A673 (cell line): Measurements from ENCODE around the gene C5orf52. TPM values are rescaled to one million over a fixed set of nuclear protein-coding genes. Genes with fewer than 3 reads are reported as not detected.

Experiments used
- BruUV-seq: library from RNA; stranded (reverse); fragments of 400-500 nt; replicated peaks from 2 replicates; lab custom pipeline; 2021; lab: Mats Ljungman, UMichigan
- CTCF ChIA-PET: fragments of 300-600 bp; sonication (Branson Sonifier 250); formaldehyde crosslinking; loops from one replicate; lab custom pipeline; 2022; ENCODE audit warnings: antibody characterized with exemption; lab: Charles Lee
- POLR2A ChIA-PET: fragments of 300-600 bp; sonication (Branson Sonifier 250); formaldehyde crosslinking; loops from one replicate; lab custom pipeline; 2022; ENCODE audit warnings: antibody characterized with exemption; ENCODE audit not compliant: low non-redundant PET; lab: Charles Lee
- DNase-seq: peaks from one replicate; pipeline ENCODE4 v3.0.0-alpha.2; 2015; ENCODE audit warnings: low spot score
- H3K27ac ChIP-seq: fragments of 200-600 bp; sonication (generic); 2 replicates; pipeline ENCODE4 v1.5.1; 2016; ENCODE audit warnings: mixed run types, low read depth, mild to moderate bottlenecking, mixed read lengths, antibody characterized with exemption, low read length; ENCODE audit not compliant: poor library complexity, severe bottlenecking
- H3K27me3 ChIP-seq: fragments of 200-600 bp; sonication (generic); replicated peaks from 2 replicates; pipeline ENCODE4 v1.6.1; 2017; ENCODE audit warnings: mixed run types, low read depth, mild to moderate bottlenecking, mixed read lengths, antibody characterized with exemption, low read length; ENCODE audit not compliant: insufficient read depth, poor library complexity
- H3K36me3 ChIP-seq: fragments of 200-600 bp; sonication (generic); 2 replicates; pipeline ENCODE4 v1.6.1; 2016; ENCODE audit warnings: mixed run types, mild to moderate bottlenecking, mixed read lengths, antibody characterized with exemption, low read length; ENCODE audit not compliant: insufficient read depth, poor library complexity, severe bottlenecking
- H3K4me1 ChIP-seq: fragments of 200-600 bp; sonication (generic); 2 replicates; pipeline ENCODE4 v1.6.1; 2017; ENCODE audit warnings: mixed run types, mild to moderate bottlenecking, mixed read lengths, antibody characterized with exemption, low read length; ENCODE audit not compliant: insufficient read depth, poor library complexity, severe bottlenecking
- H3K4me3 ChIP-seq: fragments of 200-600 bp; sonication (generic); 2 replicates; pipeline ENCODE4 v1.5.1; 2016; ENCODE audit warnings: low read depth, mixed run types, mild to moderate bottlenecking, mixed read lengths, low read length; ENCODE audit not compliant: poor library complexity, severe bottlenecking
- H3K9me3 ChIP-seq: fragments of 200-600 bp; sonication (generic); 2 replicates; pipeline ENCODE4 v1.6.1; 2016; ENCODE audit warnings: mixed run types, low read depth, mild to moderate bottlenecking, mixed read lengths, antibody characterized with exemption, low read length; ENCODE audit not compliant: poor library complexity, severe bottlenecking
- EZH2 ChIP-seq: fragments of 200-600 bp; sonication (generic); IDR thresholded peaks from 2 replicates; pipeline ENCODE4 v1.6.1; 2017; ENCODE audit warnings: borderline replicate concordance, low read depth, mild to moderate bottlenecking, mixed read lengths, antibody characterized with exemption, low read length; ENCODE audit not compliant: poor library complexity, severe bottlenecking
- intact Hi-C: fragments of 100-400 bp; cut with micrococcal nuclease; formaldehyde crosslinking; loops from one replicate; pipeline ENCODE4 v1.10.0; 2022; ENCODE audit not compliant: unreplicated experiment
- total RNA-seq: library from RNA; stranded (reverse); gene quantifications from 2 replicates; pipeline ENCODE4 v1.2.3, GENCODE V29; 2021
- TF ChIP-seq, protein P1 (sequence below): fragments of 300-800, 200-600 bp; sonication (generic); conservative IDR thresholded peaks from 2 replicates; pipeline ENCODE4 v1.5.1; 2017; ENCODE audit warnings: low read depth, mild to moderate bottlenecking, antibody characterized with exemption, low read length, moderate library complexity, mixed read lengths

The C5orf52 gene
- total RNA-seq, 1 experiment from 2014 or later: not detected

DNA sequence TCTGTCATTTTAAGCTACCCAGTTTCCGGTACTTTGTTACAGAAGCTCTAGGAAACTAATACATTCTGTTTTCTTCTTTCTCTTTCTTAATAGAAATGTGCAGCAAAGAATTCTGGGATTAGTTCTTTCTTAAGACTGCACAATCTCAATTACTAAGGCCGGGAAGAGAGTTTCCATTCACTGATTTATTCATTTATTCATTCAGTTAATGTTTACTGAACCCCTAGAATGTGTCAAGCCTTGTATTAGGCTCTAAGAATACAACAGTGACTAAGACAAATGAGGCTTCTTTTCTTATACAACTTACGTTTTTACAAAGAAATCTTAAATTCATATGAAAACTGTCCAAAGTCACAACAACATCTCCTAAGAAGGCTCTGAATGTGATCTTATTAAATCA is 32.4 kb downstream of the C5orf52 start:
- Histone ChIP-seq H3K27ac (no peak overlapping the region), H3K36me3 (no peaks in the 10 kb centered on the region), H3K4me3 (no peak overlapping the region), H3K27me3 (no peaks in the 10 kb centered on the region), H3K9me3 (no peaks in the 10 kb centered on the region), H3K4me1 (no peaks in the 10 kb centered on the region)
- no TSS peak for BruUV-seq
- ChIA-PET CTCF (no interaction called here), POLR2A (no interaction called here)
- no peak for DNase-seq
- TF ChIP-seq, protein P1, sequence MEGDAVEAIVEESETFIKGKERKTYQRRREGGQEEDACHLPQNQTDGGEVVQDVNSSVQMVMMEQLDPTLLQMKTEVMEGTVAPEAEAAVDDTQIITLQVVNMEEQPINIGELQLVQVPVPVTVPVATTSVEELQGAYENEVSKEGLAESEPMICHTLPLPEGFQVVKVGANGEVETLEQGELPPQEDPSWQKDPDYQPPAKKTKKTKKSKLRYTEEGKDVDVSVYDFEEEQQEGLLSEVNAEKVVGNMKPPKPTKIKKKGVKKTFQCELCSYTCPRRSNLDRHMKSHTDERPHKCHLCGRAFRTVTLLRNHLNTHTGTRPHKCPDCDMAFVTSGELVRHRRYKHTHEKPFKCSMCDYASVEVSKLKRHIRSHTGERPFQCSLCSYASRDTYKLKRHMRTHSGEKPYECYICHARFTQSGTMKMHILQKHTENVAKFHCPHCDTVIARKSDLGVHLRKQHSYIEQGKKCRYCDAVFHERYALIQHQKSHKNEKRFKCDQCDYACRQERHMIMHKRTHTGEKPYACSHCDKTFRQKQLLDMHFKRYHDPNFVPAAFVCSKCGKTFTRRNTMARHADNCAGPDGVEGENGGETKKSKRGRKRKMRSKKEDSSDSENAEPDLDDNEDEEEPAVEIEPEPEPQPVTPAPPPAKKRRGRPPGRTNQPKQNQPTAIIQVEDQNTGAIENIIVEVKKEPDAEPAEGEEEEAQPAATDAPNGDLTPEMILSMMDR: no peak
- no peak for TF ChIP-seq EZH2
- intact Hi-C loops: no loop called here

DNA sequence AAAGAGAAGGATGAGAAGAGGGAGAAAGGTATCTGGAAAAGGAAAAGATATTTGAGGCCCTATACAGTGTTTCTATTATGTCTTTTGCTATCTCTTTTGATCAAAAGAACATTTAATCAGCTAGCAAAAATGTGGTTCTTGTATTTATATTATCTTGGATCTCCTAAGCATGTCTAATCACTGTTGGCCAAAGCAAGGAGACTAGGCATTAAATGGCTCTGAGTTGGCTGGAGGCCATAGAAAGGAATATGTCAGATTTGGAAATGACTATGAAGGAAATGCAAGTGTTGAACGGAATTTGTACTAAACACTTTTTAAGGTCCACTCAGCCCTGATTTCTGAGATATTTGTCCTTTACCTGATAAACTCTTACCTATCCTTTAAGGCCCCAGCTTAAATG is 37.5 kb downstream of the C5orf52 start:
- Histone ChIP-seq H3K4me1 (peaks cover 5% of the 10 kb centered on the region), H3K27ac (no peak overlapping the region), H3K27me3 (no peaks in the 10 kb centered on the region), H3K9me3 (no peaks in the 10 kb centered on the region), H3K4me3 (no peak overlapping the region), H3K36me3 (no peaks in the 10 kb centered on the region)
- POLR2A ChIA-PET: no interaction called here
- BruUV-seq: no TSS peak
- CTCF ChIA-PET: no interaction called here
- TF ChIP-seq, protein P1: no peak
- no peak for DNase-seq
- intact Hi-C loops: no loop called here

DNA sequence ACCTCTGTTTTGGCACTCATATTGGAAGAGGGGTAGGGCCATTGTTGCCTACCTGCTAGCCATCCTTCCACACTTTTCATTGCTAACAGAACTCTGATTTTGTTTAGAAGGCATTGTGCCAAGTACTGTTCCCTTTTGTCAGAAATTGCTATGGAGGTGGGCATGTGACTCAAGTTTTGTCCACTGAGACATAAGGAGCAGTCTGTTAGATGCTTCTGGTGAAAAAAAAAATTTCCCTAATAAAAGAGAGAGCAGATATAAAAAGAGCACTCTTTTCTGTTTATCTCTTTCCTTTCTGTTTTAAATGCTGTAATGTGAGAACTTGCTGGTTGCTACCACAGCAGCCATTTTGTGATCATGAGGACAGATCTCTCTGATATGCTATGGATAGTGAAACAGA is 38.0 kb downstream of the C5orf52 start:
- POLR2A ChIA-PET: no interaction called here
- Histone ChIP-seq H3K27ac (no peak overlapping the region), H3K27me3 (no peaks in the 10 kb centered on the region), H3K9me3 (no peaks in the 10 kb centered on the region), H3K36me3 (no peaks in the 10 kb centered on the region), H3K4me3 (no peak overlapping the region), H3K4me1 (peaks cover 5% of the 10 kb centered on the region)
- no peak for DNase-seq
- CTCF ChIA-PET: no interaction called here
- BruUV-seq: no TSS peak
- TF ChIP-seq, protein P1: no peak
- no peak for TF ChIP-seq EZH2
- intact Hi-C loops: no loop called here
